Effector memory CD4-positive, alpha-beta T cell (primary cell): ENCODE measurements around the gene ZIC5.

ENCODE experiments used
- DNase-seq, 3 donors: peaks; one replicate each; pipeline ENCODE4 v3.0.0-alpha.2; 2020
- H3K27ac ChIP-seq: 2 replicates; pipeline ENCODE4 v1.7.0; 2013; ENCODE audit warnings: mild to moderate bottlenecking, low read length, moderate library complexity; ENCODE audit not compliant: insufficient read depth, poor library complexity, severe bottlenecking
- H3K27me3 ChIP-seq: replicated peaks from 2 replicates; pipeline ENCODE4 v1.7.0; 2013; ENCODE audit warnings: mild to moderate bottlenecking, low read length; ENCODE audit not compliant: insufficient read depth, control insufficient read depth, poor library complexity, severe bottlenecking
- H3K36me3 ChIP-seq: 2 replicates; pipeline ENCODE4 v1.7.0; 2013; ENCODE audit warnings: mild to moderate bottlenecking, low read length, moderate library complexity; ENCODE audit not compliant: control insufficient read depth, insufficient read depth
- H3K4me1 ChIP-seq: 2 replicates; pipeline ENCODE4 v1.7.0; 2013; ENCODE audit warnings: low read length, mild to moderate bottlenecking; ENCODE audit not compliant: control insufficient read depth, insufficient read depth, poor library complexity, severe bottlenecking
- H3K4me3 ChIP-seq: 2 replicates; pipeline ENCODE4 v1.7.0; 2013; ENCODE audit warnings: low read length, low read depth, mild to moderate bottlenecking; ENCODE audit not compliant: insufficient read depth, poor library complexity, severe bottlenecking
- H3K9me3 ChIP-seq: 2 replicates; pipeline ENCODE4 v1.7.0; 2013; ENCODE audit warnings: mild to moderate bottlenecking, low read length, moderate library complexity; ENCODE audit not compliant: control insufficient read depth

Gene ZIC5

DNA sequence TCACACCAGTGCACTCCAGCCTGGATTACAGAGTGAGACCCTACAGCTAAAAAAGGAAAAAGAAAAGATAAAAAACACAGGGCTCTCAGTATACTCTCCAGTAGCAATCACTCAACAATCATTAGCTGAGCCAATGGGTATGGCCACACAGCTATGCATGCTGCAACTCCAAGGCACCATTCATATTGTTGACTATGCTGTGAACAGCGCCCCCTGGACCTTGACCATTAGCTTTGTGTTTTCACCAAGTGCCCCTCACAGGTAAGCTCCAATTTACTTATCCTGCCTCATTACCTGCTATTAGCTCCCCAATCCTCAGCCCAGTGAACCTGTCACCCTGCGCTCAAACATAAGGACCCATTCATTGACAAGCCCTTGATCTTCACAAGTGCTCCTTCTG lies 35.8 kb downstream of the ZIC5 start:
- no peak for DNase-seq
- Histone ChIP-seq H3K4me3 (no peak overlapping the region), H3K4me1 (no peaks in the 10 kb centered on the region), H3K27ac (no peak overlapping the region), H3K27me3 (no peaks in the 10 kb centered on the region), H3K36me3 (no peaks in the 10 kb centered on the region), H3K9me3 (no peaks in the 10 kb centered on the region)

DNA sequence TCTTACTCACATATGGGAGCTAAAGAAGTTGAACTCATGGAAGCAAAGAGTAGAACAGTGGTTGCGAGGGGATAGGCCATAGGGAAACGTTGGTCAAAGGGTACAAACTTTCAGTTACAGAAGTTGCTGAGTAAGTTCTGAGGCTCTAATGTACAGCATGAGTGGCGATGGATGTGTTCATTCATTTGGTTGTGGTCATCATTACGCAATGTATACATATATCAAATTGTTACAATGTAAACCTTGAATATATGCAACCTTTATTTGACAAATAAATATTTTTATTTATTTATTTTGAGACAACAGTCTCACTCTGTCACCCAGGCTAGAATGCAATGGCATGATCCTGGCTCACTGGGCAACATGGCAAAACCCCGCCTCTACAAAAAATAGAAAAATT lies 38.7 kb downstream of the ZIC5 start:
- DNase-seq = no peak
- Histone ChIP-seq H3K27me3 (no peaks in the 10 kb centered on the region), H3K9me3 (no peaks in the 10 kb centered on the region), H3K4me3 (no peak overlapping the region), H3K36me3 (no peaks in the 10 kb centered on the region), H3K27ac (no peak overlapping the region), H3K4me1 (no peaks in the 10 kb centered on the region)

DNA sequence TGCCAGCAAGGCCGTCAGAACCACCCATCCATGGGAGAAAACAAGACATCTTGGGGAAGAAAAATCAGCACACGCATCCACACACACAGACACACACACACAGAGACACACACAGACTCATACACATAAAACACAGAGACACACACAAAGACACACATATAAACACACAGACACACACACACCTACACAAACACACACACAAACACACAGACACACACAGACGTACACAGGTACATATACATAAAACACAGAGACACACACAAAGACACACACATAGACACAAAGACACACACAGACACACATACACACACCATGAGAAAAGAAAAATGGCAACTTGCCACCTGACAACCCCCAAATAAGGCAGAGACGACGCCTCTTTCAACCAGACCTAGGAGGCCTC lies 40.6 kb downstream of the ZIC5 start:
- no peaks in the 10 kb centered on the region for H3K9me3 ChIP-seq
- H3K27ac ChIP-seq = no peak overlapping the region
- H3K4me3 ChIP-seq = no peak overlapping the region
- no peaks in the 10 kb centered on the region for H3K4me1 ChIP-seq
- no peaks in the 10 kb centered on the region for H3K36me3 ChIP-seq
- no peaks in the 10 kb centered on the region for H3K27me3 ChIP-seq
- no peak for DNase-seq

DNA sequence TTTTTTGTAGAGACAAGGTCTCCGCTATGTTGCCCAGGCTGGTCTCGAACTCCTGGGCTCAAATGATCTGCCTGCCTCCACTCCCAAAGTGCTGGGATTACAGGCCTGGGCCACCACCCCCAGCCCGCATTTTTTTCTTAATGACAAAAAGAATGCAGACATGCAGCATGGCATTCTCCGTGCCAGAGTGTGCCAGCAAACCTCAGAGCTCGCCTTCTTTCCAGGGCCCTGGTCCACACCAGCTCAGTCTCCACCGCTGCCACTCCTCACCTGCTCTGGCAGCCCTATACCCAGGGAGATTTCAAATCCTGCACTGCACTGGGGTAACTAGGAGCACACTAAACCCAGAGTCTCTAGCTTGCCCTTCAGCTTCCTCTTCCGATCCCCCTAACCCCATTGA lies 41.7 kb downstream of the ZIC5 start:
- no peak for DNase-seq
- Histone ChIP-seq H3K27me3 (peaks cover 2% of the 10 kb centered on the region), H3K9me3 (no peaks in the 10 kb centered on the region), H3K4me1 (no peaks in the 10 kb centered on the region), H3K36me3 (no peaks in the 10 kb centered on the region), H3K4me3 (no peak overlapping the region), H3K27ac (no peak overlapping the region)

DNA sequence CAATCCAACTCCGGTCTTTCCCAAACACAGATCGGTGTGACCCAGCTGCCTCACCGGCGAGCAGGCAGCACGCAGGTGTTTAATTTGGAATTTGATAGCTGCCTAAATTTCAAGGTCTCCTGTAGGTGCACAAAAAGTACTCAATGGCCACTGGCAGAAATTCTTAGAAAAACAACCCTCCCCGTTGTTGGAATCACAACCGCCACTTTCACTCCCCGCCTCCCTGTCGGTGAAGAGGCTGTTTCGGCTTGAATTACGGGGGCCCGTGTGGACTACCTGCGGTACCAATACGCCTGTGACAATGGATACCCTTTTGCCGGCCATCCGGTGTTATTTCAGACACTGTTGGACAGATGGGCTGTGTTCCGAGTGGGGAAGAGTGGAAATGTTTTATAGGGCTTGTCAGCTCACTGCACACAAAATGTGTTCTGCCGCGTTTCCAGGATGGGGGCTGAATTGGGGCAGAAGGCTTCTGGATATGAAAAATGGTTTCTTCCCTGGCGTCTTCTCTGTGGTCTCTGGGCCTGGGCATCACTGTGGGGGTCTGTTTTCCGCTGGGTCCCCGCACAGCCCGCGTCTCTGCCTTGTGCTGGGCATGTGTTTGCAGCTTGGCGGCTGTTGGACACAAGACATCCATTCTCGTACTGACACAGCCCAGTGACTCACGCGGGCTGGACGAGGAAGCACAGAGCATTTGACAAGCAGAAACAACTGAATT lies 45.4 kb downstream of the ZIC5 start:
- Histone ChIP-seq H3K36me3 (no peaks in the 10 kb centered on the region), H3K27ac (no peak overlapping the region), H3K4me1 (no peaks in the 10 kb centered on the region), H3K4me3 (no peak overlapping the region), H3K9me3 (no peaks in the 10 kb centered on the region), H3K27me3 (peaks cover 3% of the 10 kb centered on the region)
- no peak for DNase-seq

DNA sequence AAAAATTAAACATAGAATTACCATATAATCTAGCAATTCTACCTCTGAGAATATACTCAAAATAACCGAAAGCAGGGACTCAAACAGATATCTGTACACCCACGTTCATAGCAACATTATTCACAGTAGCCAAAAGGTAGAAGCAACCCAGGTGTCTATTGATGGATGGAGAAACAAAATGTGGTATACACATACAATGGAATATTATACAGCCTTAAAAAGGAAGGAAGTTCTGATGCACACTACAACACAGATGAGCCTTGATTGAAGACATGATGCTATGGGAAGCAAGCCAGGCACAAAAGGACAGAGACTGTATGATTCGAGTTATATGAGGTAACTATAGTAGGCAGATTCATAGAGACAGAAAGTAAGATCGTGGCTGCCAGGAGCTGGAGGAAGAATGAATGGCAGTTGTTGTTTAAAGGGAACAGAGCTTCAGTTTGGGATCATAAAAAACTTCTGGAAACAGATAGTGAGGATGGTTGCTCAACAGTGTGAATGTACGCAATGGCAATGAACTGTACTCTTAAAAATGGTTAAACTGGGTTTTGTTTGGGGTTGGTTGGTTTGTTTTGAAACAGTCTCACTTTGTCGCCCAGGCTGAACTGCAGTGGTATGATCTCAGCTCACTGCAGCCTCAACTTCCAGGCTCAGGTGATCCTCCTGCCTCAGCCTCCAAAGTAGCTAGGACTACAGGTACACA lies 47.5 kb downstream of the ZIC5 start:
- no peak for DNase-seq
- H3K4me3 ChIP-seq = no peak overlapping the region
- no peak overlapping the region for H3K27ac ChIP-seq
- H3K27me3 ChIP-seq = peaks cover 3% of the 10 kb centered on the region
- no peaks in the 10 kb centered on the region for H3K36me3 ChIP-seq
- no peaks in the 10 kb centered on the region for H3K4me1 ChIP-seq
- H3K9me3 ChIP-seq = no peaks in the 10 kb centered on the region

DNA sequence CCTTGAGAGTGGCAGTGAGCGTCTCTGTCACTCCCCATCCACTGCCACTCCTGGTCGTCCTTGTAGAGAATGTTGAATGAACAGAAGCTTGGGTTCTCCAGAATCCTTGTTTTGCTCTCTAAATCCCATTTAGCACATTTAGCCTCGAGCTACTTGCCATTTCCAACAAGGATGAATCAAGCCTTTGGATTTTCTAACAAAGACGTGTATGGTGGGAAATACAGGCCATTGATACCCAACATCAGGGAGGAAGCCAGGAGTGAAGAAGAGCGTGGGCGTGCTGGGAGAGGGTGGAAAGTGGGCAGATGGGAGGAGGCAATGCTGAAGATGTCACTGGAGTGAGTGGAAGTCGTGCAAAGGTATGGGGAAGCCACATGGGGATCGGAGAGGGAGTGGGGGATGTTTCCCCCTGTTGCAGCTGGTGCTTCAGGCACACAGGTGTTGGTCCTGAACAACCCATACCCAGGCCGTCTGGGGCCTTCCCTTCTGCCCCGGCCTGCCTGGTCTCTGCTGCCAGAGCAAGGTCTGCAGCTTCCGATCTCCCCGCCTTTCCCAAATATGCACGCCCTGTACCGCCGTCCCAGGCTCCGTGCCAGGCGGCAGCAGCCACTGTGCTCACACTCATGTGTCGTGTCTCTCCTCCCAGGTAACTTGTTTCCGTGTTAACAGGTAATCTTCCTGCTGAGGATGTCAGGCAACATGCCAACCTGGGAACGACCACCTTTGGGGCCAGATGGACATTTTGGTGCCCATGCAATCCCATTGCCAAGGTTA lies 48.7 kb downstream of the ZIC5 start:
- Histone ChIP-seq H3K9me3 (no peaks in the 10 kb centered on the region), H3K27ac (no peak overlapping the region), H3K36me3 (no peaks in the 10 kb centered on the region), H3K4me3 (no peak overlapping the region), H3K27me3 (peaks cover 3% of the 10 kb centered on the region), H3K4me1 (no peaks in the 10 kb centered on the region)
- DNase-seq = no peak

DNA sequence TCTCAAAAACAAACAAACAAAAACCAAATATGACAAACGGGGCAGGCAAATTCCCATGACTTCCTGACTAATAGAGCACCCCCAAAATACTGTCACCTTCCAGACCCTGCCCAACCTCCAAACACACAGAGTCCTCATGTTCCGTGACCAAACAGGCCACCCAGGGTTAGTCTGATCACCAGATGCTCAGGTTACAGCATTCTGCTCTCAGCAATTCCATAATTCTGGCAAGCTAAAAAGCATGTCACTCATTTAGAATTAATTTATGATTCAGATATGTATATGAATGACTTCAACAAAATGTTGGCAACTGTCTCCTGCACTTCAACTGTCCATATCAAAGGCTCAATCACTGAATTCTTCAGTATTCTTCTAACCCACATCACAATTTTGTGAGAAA lies 52.4 kb downstream of the ZIC5 start:
- Histone ChIP-seq H3K9me3 (no peaks in the 10 kb centered on the region), H3K27ac (no peak overlapping the region)

DNA sequence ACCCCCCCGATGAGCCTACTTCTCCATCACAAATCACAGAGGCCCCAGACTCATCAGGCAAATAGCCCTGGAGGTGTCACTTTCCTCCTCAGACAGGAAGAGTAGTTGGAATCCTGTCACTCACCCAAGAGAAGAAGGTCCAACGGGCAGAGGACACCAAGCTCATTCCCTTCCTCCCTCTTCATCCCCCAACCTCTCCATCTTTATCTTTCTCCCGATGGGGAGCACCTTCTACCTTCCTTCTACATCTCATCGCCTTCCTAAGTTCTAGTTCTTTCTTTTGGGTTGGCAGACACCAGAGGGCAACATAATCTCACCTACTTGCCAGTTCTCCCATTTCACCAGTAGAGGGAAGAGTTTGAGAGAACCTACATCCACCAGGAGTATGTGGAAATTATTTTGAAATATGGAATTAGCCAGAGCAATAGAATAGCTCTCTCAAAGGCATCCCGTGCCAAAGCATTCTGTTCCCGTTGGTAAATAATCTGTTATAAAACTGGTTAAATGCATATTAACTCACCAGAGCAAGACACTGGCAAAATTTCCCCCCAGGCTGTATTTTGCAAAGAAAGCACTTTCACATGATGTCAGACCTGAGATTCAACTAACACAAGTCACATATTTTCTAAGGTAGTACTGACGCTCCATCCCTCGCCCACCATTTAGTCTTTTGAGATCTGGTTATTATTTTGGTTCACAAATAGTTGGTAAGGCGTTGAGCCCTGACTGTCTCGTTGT lies 55.0 kb downstream of the ZIC5 start:
- Histone ChIP-seq H3K27me3 (no peaks in the 10 kb centered on the region), H3K36me3 (no peaks in the 10 kb centered on the region), H3K4me3 (no peak overlapping the region), H3K4me1 (peaks cover 9% of the 10 kb centered on the region), H3K9me3 (no peaks in the 10 kb centered on the region), H3K27ac (no peak overlapping the region)
- no peak for DNase-seq

More for the DNA sequence above, 52.4 kb downstream of the ZIC5 start:
- H3K27me3 ChIP-seq = no peaks in the 10 kb centered on the region
- H3K4me3 ChIP-seq = no peak overlapping the region
- no peaks in the 10 kb centered on the region for H3K36me3 ChIP-seq
- no peaks in the 10 kb centered on the region for H3K4me1 ChIP-seq
- DNase-seq = no peak
